CD4-positive, alpha-beta T cell treated with Interferon gamma for 1 hour (primary cell): ENCODE data around the gene SLC7A5.
"Not testable (repeated sequence)": the region's sequence is repeated elsewhere in the genome, so short reads cannot be mapped to it uniquely, and the experiment has no call there.

Source experiments
- DNase-seq: peaks from one replicate; pipeline ENCODE4 v3.0.0-alpha.2; 2020

Gene SLC7A5

GRCh38 chr16:87831421-87832136 lies 37.7 kb downstream of the SLC7A5 start:
- no peak for DNase-seq

GRCh38 chr16:87830673-87831420 lies 38.5 kb downstream of the SLC7A5 start:
- no peak for DNase-seq

GRCh38 chr16:87829988-87830672 lies 39.2 kb downstream of the SLC7A5 start:
- DNase-seq = no peak

- DNase-seq = no peak
Measured at GRCh38 chr16:87829622-87829980, 39.7 kb downstream of the SLC7A5 start.

GRCh38 chr16:87828907-87829621 lies 40.2 kb downstream of the SLC7A5 start:
- no peak for DNase-seq

- no peak for DNase-seq
Measured at GRCh38 chr16:87828071-87828906, 41.0 kb downstream of the SLC7A5 start.

GRCh38 chr16:87827588-87827915 lies 41.8 kb downstream of the SLC7A5 start:
- not testable (repeated sequence) for DNase-seq

GRCh38 chr16:87826798-87827587 lies 42.3 kb downstream of the SLC7A5 start:
- DNase-seq = no peak

GRCh38 chr16:87826407-87826797 lies 42.9 kb downstream of the SLC7A5 start:
- not testable (repeated sequence) for DNase-seq

- not testable (repeated sequence) for DNase-seq
Measured at GRCh38 chr16:87825842-87826120, 43.5 kb downstream of the SLC7A5 start.

- DNase-seq = no peak
Measured at GRCh38 chr16:87824991-87825841, 44.1 kb downstream of the SLC7A5 start.

GRCh38 chr16:87824016-87824990 lies 45.0 kb downstream of the SLC7A5 start:
- no peak for DNase-seq

- no peak for DNase-seq
Measured at GRCh38 chr16:87823181-87823929, 46.0 kb downstream of the SLC7A5 start.

- no peak for DNase-seq
Measured at GRCh38 chr16:87822108-87822970, 47.0 kb downstream of the SLC7A5 start.

- no peak for DNase-seq
Measured at GRCh38 chr16:87821376-87822107, 47.8 kb downstream of the SLC7A5 start.

- no peak for DNase-seq
Measured at GRCh38 chr16:87819983-87820382, 49.3 kb downstream of the SLC7A5 start.

- no peak for DNase-seq
Measured at GRCh38 chr16:87819282-87819681, 50.0 kb downstream of the SLC7A5 start.
